HL-60/S4 treated with retinoic acid at 250 ng/mL for 4 days and 3 days (cell line): ENCODE data around the gene STK4.

Experiments used
- in situ Hi-C: fragments of 300-500 bp; cut with MboI; formaldehyde crosslinking; loops from 2 replicates; pipeline ENCODE4 v1.7.0; 2022; ENCODE audit warnings: low sequenced_read_pairs

The STK4 gene

DNA sequence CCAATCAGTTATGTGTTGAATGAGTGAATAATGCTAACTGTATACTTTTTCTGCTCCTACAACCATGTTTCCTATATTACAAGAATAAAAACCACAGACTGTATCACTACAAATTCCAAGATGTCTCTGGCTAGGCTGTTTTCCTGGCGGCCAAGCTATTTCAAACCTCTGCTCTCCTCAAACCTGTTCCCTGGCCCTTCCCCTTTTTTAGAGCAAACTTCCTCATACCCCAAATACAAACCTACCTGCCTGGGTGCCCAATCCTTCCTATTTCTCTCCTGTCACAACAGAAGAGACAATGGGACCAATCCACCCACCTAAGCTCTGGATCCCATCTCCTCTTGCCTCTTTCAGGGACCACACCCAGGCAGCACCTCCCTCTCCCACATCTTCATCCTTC is 13.6 kb upstream of the STK4 start:
- in situ Hi-C loops: no loop called here

DNA sequence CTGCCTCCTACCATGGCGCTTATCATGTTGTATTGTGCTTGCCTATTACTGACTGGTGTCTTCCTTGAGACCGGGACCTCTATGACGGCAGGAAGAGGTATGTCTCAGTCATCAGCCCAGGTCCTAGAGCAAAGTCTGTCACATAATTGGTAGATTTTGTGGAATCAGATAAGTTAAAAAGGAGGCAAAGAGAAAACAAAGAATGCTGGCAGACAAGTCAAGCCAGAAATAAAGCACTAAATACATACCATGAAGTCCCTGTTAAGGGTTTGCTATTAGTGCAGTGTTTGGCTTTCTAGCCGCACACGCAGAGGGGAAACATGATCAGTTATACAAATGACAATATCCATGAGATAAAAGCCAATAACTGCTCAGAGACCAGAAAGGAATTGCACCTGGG is 12.1 kb upstream of the STK4 start:
- in situ Hi-C loops: no loop called here

GRCh38 chr20:44955270-44955669 is 11.0 kb upstream of the STK4 start:
- in situ Hi-C loops: no loop called here

GRCh38 chr20:44956410-44956809 is 9.9 kb upstream of the STK4 start:
- in situ Hi-C loops: no loop called here

DNA sequence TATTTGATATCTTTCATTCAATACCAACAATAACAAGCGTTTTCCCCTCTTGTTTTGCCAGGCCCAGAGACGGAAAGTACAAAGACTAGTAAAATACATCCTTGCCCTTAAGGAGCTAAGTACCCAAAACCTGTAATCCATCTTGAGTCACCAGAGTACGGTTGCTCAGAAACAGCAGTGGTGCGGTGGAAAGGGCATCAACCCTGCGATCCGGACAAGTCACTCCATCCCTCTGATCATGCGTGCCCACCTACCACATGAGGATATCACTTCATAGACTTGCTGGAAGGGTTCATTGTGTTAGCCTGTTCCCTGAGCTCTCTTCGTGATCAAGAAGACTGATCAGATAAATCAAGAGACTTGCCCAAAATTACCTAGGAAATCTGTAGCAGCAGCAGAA is 8.0 kb upstream of the STK4 start:
- in situ Hi-C loops: no loop called here

GRCh38 chr20:44959082-44959637 is 7.2 kb upstream of the STK4 start:
- in situ Hi-C loops: no loop called here

DNA sequence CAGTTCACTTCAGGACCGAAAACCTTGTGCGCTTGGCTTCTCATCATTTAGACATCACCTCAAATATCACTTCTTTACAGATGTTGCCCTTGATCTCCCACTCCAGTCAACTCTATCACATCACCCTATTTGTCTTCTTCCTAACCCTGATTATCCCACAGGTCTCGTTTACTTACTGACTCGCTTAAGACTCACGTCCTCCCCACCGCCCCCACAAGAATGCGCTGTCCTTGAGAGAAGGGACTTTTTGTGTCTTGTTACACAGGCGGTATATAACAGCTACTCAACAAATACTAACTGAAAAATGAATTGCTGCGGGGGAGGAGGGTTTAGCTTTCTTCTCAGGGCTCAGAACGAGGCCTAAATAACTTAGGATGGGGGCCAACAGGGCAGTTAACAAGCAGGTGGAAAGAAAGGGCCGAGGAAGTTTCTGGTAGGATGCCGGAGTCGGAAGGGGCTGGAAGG is 6.6 kb upstream of the STK4 start:
- in situ Hi-C loops: no loop called here

DNA sequence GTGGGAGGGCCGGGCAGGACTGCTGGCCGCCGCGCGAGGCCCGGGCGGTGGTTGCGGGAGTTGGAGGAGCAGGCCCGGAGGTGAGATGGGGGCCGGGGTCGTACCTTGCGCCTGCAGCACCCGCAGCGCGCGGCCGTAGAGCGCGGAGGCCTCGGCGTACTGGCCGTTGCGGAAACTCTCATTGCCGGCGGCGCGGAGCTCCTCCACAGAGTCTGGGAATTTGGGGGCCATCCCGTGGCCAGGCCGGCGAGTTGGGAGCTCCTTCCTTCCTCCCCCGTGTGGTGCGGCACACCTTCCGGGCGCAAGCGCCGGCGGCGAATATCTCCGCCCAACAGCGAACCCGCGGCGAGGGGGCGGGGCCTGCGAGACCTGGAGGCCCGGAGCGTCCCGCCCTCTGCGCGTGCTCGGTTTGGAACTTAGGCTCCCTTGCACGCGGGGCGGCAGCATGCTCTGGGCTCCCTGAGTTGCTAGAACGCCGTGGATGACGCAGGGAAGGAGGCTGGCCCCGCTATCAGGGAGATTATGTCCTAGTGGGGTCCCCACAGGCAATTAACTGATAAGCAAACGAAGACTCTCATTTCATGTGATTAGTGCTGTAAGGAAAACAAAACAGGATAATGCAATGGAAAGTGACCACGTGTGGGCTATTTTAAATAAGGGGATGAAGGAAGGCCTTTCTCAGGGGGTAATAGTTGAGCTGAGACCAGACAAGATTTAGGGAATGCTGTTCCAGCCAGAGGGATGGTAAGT is 6.0 kb upstream of the STK4 start, which contains the start of gene TOMM34:
Gene TOMM34, minus strand, starts transcription at position 295 of the 750 bp plus-strand sequence. Its CDS starts 64 bp downstream, at position 231.
- in situ Hi-C loops: no loop called here

DNA sequence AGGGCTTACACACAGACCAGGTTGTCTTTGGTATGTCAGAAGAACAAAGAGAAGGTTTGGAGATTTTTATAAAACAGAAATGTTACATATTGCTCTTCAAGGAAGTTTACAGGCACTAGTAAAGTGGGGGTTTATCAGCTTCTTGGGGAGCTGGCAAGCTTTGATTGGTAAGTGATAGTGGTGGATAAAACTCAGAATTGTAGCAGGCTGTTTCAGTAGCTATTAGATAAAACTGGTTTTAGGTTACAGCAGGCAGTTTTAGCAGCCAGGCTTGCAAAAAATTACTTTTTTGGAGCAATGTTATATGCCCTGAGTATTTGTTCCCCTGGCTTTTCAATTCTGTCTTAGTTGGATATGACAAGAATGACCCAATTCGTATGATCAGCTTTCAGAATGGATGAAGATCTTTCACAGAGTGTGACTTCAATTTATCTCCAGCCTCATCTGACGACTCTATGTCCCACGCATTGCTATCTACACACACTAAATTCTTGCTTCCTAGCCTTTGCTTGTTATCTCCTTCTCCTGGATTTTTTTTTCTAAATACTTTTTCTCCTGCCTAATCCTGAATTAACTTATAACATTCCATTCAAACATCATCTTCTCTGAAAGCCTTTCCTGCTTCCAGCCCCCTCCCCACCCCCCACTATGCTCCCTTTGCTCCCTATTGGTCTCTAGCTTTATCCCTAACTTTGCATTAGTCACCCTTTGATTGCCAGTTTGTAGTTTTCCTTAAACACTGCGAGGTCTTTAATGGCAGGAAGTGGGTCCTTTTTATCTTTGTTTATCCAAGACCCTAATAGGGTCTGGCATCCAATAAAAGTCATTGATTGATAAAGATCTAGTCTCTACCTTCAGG is 5.1 kb upstream of the STK4 start:
- in situ Hi-C loops: no loop called here

- in situ Hi-C loops: no loop called here
Observed at GRCh38 chr20:44961870-44962267, 4.4 kb upstream of the STK4 start.

DNA sequence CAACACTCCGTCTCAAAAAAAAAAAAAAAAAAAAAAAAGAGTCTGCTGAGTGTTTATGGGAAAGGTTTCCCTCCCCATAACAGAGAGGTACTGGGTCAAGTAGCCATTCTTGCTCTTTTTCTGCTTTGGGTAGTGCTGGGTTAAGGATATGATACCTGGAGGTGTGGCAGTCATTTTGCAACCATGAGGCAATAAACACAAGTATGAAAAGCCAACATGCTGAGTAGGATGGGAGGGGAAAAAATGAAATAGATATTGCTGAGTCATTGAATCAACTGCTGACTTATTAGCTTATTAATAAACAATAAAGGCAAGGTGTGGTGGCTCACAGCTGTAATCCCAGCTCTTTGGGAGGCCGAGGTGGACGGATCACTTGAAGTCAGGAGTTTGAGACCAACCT is 3.8 kb upstream of the STK4 start:
- in situ Hi-C loops: no loop called here

- in situ Hi-C loops: no loop called here
Observed at GRCh38 chr20:44963325-44964215, 2.7 kb upstream of the STK4 start.

- in situ Hi-C loops: no loop called here
Observed at GRCh38 chr20:44965651-44966029, 672 bp upstream of the STK4 start.

DNA sequence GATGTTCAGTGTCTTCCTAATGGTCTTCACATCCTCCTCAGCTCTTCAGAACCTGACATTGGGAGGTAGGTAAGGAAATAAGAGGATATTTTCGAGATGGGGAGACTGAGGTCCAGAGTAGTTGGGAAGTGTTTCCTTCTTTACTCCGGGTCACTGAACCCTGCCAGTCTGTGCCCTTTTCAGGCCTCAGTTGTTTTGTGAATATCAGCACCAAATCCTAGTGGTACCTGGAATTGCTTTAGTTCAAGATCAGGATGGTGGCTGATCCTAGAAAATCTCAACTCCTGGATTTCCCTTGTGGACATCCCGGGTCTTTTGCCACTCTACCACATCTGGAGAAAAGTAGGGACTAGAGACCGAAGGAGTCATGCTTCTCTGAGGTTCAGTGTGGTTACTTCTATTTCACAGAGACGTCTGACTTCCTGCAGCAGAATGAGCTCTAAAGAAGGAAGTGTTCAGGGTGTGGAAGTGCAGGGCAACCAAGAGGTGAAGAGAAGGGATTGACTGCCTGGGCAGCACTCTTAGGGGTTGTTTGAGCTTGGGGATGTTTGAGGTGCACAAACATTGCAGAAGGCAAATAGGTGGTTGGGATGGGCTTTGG is 995 bp downstream of the STK4 start:
- in situ Hi-C loops: no loop called here

GRCh38 chr20:44969300-44969894 is 3.1 kb downstream of the STK4 start:
- in situ Hi-C loops: no loop called here

- in situ Hi-C loops: no loop called here
Observed at GRCh38 chr20:44970243-44970757, 4.0 kb downstream of the STK4 start.

DNA sequence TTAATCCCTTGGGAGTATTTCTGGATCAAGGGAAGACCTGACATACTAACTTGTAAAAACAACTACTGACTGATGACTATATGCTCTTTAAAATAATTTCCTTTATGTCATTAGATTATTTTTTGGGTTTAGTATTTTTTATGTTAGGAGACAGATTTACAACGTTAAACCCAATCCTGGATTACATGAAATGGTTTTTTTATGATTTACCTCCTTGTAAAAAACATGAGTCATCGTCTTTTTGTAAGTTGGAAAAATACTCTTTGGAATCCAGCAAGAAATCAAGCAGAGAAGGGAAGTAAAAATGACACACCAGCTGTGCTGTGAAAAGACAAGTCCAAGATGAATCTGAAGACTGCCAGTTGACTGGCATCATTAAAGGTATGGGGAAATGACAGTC is 6.7 kb downstream of the STK4 start:
- in situ Hi-C loops: no loop called here

- in situ Hi-C loops: no loop called here
Observed at GRCh38 chr20:44976698-44977097, 10.4 kb downstream of the STK4 start.

GRCh38 chr20:44979090-44979621 is 12.8 kb downstream of the STK4 start:
- in situ Hi-C loops: no loop called here
